Measurements from ENCODE around the gene TNN.

Gene TNN

GRCh38 chr1:175116210-175116798 lies 48.7 kb downstream of the TNN start:
- no peak for DNase-seq (ENCODE audit: low read depth in 2 of 2)

GRCh38 chr1:175116903-175117302 lies 49.3 kb downstream of the TNN start:
- no peak for DNase-seq (ENCODE audit: low read depth in 2 of 2)

GRCh38 chr1:175118375-175119367 lies 51.0 kb downstream of the TNN start:
- no peak for DNase-seq (ENCODE audit: low read depth in 2 of 2)

- no peak for DNase-seq (ENCODE audit: low read depth in 2 of 2)
Measured at GRCh38 chr1:175120511-175120910, 52.9 kb downstream of the TNN start.

GRCh38 chr1:175124861-175125260 lies 57.2 kb downstream of the TNN start:
- DNase-seq (ENCODE audit: low read depth in 2 of 2): no peak

- no peak for DNase-seq (ENCODE audit: low read depth in 2 of 2)
Measured at GRCh38 chr1:175126347-175126746, 58.7 kb downstream of the TNN start.

GRCh38 chr1:175127565-175127964 lies 59.9 kb downstream of the TNN start:
- no peak for DNase-seq (ENCODE audit: low read depth in 2 of 2)

- no peak for DNase-seq (ENCODE audit: low read depth in 2 of 2)
Measured at GRCh38 chr1:175128523-175128922, 60.9 kb downstream of the TNN start.

GRCh38 chr1:175129182-175129581 lies 61.5 kb downstream of the TNN start:
- DNase-seq (ENCODE audit: low read depth in 2 of 2): peak; percentile 74 to 77

- no peak for DNase-seq (ENCODE audit: low read depth in 2 of 2)
Measured at GRCh38 chr1:175129644-175129996, 62.0 kb downstream of the TNN start.

- no peak for DNase-seq (ENCODE audit: low read depth in 2 of 2)
Measured at GRCh38 chr1:175129997-175130648, 62.5 kb downstream of the TNN start.

GRCh38 chr1:175130649-175131045 lies 63.0 kb downstream of the TNN start:
- no peak for DNase-seq (ENCODE audit: low read depth in 2 of 2)

- no peak for DNase-seq (ENCODE audit: low read depth in 2 of 2)
Measured at GRCh38 chr1:175131095-175131494, 63.5 kb downstream of the TNN start.

GRCh38 chr1:175132436-175132835 lies 64.8 kb downstream of the TNN start:
- peak; percentile 40 to 53 for DNase-seq (ENCODE audit: low read depth in 2 of 2)

GRCh38 chr1:175133673-175134435 lies 66.2 kb downstream of the TNN start:
- no peak for DNase-seq (ENCODE audit: low read depth in 2 of 2)

GRCh38 chr1:175134500-175134899 lies 66.9 kb downstream of the TNN start:
- DNase-seq (ENCODE audit: low read depth in 2 of 2): no peak

GRCh38 chr1:175136246-175136645 lies 68.6 kb downstream of the TNN start:
- DNase-seq (ENCODE audit: low read depth in 2 of 2): no peak

- DNase-seq (ENCODE audit: low read depth in 2 of 2): no peak
Measured at GRCh38 chr1:175137369-175137768, 69.7 kb downstream of the TNN start.

GRCh38 chr1:175138579-175138978 lies 70.9 kb downstream of the TNN start:
- DNase-seq (ENCODE audit: low read depth in 2 of 2): no peak

- no peak for DNase-seq (ENCODE audit: low read depth in 2 of 2)
Measured at GRCh38 chr1:175145899-175146528, 78.4 kb downstream of the TNN start.

GRCh38 chr1:175146529-175147213 lies 79.0 kb downstream of the TNN start:
- no peak for DNase-seq (ENCODE audit: low read depth in 2 of 2)
